ENCODE results near the gene RNF31. TPM values are rescaled to one million over a fixed set of nuclear protein-coding genes. Genes with fewer than 3 reads are reported as not detected.

RNF31 gene
- total RNA-seq, 2 experiments from 2014 or later, result 37.8 to 57.8 TPM

DNA sequence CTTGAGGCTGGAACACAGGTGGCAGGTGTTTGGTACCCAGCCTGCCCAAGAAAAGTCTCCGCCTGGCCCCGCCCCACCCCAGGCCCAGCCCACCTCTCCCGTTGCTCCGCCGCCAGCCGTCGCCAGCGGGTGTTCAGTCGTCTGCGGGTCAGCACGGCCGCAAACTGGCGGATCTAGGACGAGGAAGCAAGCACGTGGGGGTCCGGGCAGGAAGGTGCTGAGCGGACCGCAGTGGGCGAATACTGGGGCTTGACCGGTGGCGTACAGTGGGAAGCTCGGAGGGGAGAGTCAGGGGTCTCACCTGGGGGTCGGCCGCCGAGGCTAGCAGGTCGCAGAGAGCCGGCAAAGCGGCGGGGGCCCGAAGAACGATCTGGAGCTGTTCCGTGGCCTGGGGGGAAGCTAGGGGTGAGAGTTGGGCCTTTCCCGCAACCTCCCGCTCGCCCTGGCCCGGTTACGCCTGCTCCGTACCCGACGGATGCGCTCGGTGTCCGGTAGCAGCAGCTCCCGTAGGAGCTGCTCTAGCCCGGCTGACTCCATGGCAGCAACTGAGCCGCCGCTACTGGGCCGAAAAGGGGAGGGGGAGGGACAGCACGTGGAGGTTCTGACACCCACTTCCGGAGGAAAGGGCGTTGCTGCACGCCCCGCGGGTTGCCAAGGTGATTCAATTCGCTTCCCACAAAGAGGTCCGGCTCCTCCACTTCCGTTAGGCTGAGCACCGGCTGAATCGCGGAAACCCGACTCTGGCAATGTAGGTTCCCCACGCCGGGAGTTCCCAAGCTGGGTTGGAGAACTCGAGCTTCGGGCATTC is 41.2 kb downstream of the RNF31 start, which contains the start of gene IPO4:
Gene IPO4 (minus strand): TSS at position 566 of the 808 bp plus-strand sequence. CDS start 29 bp downstream, at position 537.
- H3K9me2 ChIP-seq (ENCODE audit: insufficient read depth, low read length), result no peaks in the 10 kb centered on the region
- ChIA-PET CTCF (ENCODE audit: unreplicated experiment) (no interaction called here), POLR2A (interaction anchor here (0.6 to 0.8 kb wide), 2 partner anchors 27 to 41 kb away, joined by 3 read pairs; partner anchors contain the start of genes IRF9 and RNF31)
- peak within 1 kb of the TSS; percentile 26 for H3K27ac ChIP-seq (ENCODE audit: low read depth, low read length, poor library complexity, severe bottlenecking)
- peaks cover 58% of the 10 kb centered on the region for H3K36me3 ChIP-seq (ENCODE audit: insufficient read depth, low read length)
- peak within 1 kb of the TSS; percentile 85 for H3K4me3 ChIP-seq (ENCODE audit: low read depth, low read length, poor library complexity, severe bottlenecking)
- no peaks in the 10 kb centered on the region for H3K9me3 ChIP-seq (ENCODE audit: low read length)
- peak within 1 kb of the TSS; percentile 93 for H3K4me2 ChIP-seq (ENCODE audit: low read length)
- no peaks in the 10 kb centered on the region for H4K20me1 ChIP-seq (ENCODE audit: insufficient read depth, low read length)
- H3K79me2 ChIP-seq (ENCODE audit: insufficient read depth, low read depth, low read length), result peaks cover 11% of the 10 kb centered on the region; the same call in 1 of the 2 replicates
- peak within 1 kb of the TSS; percentile 19; the same call in 1 of the 2 replicates for H2AFZ ChIP-seq (ENCODE audit: low read length)
- peaks cover 16% of the 10 kb centered on the region for H3K4me1 ChIP-seq (ENCODE audit: insufficient read depth, low read length, poor library complexity, severe bottlenecking)
- no TSS peak for BruUV-seq (replicated peaks)
- no peak for TF ChIP-seq EZH2phosphoT487 (IDR thresholded peaks at IDR 0.05; ENCODE audit: borderline replicate concordance, low read depth, low read length)
- TF ChIP-seq, protein P1, sequence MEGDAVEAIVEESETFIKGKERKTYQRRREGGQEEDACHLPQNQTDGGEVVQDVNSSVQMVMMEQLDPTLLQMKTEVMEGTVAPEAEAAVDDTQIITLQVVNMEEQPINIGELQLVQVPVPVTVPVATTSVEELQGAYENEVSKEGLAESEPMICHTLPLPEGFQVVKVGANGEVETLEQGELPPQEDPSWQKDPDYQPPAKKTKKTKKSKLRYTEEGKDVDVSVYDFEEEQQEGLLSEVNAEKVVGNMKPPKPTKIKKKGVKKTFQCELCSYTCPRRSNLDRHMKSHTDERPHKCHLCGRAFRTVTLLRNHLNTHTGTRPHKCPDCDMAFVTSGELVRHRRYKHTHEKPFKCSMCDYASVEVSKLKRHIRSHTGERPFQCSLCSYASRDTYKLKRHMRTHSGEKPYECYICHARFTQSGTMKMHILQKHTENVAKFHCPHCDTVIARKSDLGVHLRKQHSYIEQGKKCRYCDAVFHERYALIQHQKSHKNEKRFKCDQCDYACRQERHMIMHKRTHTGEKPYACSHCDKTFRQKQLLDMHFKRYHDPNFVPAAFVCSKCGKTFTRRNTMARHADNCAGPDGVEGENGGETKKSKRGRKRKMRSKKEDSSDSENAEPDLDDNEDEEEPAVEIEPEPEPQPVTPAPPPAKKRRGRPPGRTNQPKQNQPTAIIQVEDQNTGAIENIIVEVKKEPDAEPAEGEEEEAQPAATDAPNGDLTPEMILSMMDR (conservative IDR thresholded peaks at IDR 0.05; ENCODE audit: low read length), result no peak
- intact Hi-C loops (cut with micrococcal nuclease; ENCODE audit: unreplicated experiment), result loop anchor here (2.0 kb wide), 3 partner anchors 28 to 54 kb away; partner anchors contain the start of genes EMC9, IRF9 and TINF2
- peak; percentile 97 for DNase-seq (ENCODE audit: low spot score)

- H3K9me2 ChIP-seq (ENCODE audit: insufficient read depth, low read length), result no peaks in the 10 kb centered on the region
- no peaks in the 10 kb centered on the region for H3K9me3 ChIP-seq (ENCODE audit: low read length)
- H3K4me3 ChIP-seq (ENCODE audit: low read depth, low read length, poor library complexity, severe bottlenecking), result peak overlapping the region; percentile 85
- CTCF ChIA-PET (ENCODE audit: unreplicated experiment), result no interaction called here
- BruUV-seq (replicated peaks), result no TSS peak
- H4K20me1 ChIP-seq (ENCODE audit: insufficient read depth, low read length), result no peaks in the 10 kb centered on the region
- peaks cover 11% of the 10 kb centered on the region; the same call in 1 of the 2 replicates for H3K79me2 ChIP-seq (ENCODE audit: insufficient read depth, low read depth, low read length)
- H3K4me1 ChIP-seq (ENCODE audit: insufficient read depth, low read length, poor library complexity, severe bottlenecking), result peaks cover 18% of the 10 kb centered on the region
- no peak for DNase-seq (ENCODE audit: low spot score)
- POLR2A ChIA-PET, result interaction anchor here (0.6 kb wide), 1 partner anchor 28 kb away, joined by 3 read pairs; the partner anchor contains the start of gene IRF9
- peak overlapping the region; percentile 26 for H3K27ac ChIP-seq (ENCODE audit: low read depth, low read length, poor library complexity, severe bottlenecking)
- peak overlapping the region; percentile 19; the same call in 1 of the 2 replicates for H2AFZ ChIP-seq (ENCODE audit: low read length)
- H3K4me2 ChIP-seq (ENCODE audit: low read length), result peak overlapping the region; percentile 93
- no peak for TF ChIP-seq EZH2phosphoT487 (IDR thresholded peaks at IDR 0.05; ENCODE audit: borderline replicate concordance, low read depth, low read length)
- TF ChIP-seq, protein P1 (conservative IDR thresholded peaks at IDR 0.05; ENCODE audit: low read length), result no peak
- H3K36me3 ChIP-seq (ENCODE audit: insufficient read depth, low read length), result peaks cover 58% of the 10 kb centered on the region
- intact Hi-C loops (cut with micrococcal nuclease; ENCODE audit: unreplicated experiment), result loop anchor here (2.0 kb wide), 3 partner anchors 28 to 54 kb away; partner anchors contain the start of genes EMC9, IRF9 and TINF2
Observed at GRCh38 chr14:24189059-24189375, 41.7 kb downstream of the RNF31 start.

Measured in OCI-LY7 (cell line).